ENCODE results near the gene METTL5. TPM values are rescaled to one million over a fixed set of nuclear protein-coding genes. Genes with fewer than 3 reads are reported as not detected.

Gene METTL5
- total RNA-seq, 1 donor from 2014 or later, result 44.0 TPM

DNA sequence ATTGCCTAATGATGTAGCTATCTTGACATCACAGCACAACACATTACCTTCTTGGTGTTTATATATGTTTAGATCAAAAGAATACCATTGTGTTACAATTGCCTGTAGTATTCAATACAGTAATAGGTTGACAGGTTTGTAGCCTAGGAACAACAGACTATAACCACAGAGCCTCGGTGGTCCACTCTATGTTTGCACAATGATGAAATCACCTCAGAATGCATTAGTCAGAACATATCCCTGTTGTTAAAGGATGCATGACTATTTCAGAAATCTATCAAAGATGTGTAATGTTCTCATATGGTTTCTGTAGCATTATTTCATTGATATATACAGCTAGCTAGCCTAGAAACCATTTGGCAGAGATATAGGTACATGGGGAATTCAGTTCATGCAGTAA, 8.9 kb downstream of the METTL5 start:
- DNase-seq (ENCODE audit: low spot score in 2 of 2, unreplicated experiment in 2 of 2), result no peak
- Mint-ChIP-seq H3K27ac (no peak overlapping the region), H3K27me3 (ENCODE audit: low read depth) (no peaks in the 10 kb centered on the region), H3K4me3 (no peak overlapping the region), H3K9me3 (peaks cover 16% of the 10 kb centered on the region), H3K36me3 (peaks cover 55% of the 10 kb centered on the region), H3K4me1 (peaks cover 7% of the 10 kb centered on the region)
- TF ChIP-seq CTCF (IDR thresholded peaks at IDR 0.05; ENCODE audit: unreplicated experiment), result no peak

GRCh38 chr2:169808221-169808620, 16.5 kb downstream of the METTL5 start:
- no peaks in the 10 kb centered on the region for H3K9me3 Mint-ChIP-seq
- no peak for DNase-seq (ENCODE audit: low spot score in 2 of 2, unreplicated experiment in 2 of 2)
- peaks cover 44% of the 10 kb centered on the region for H3K36me3 Mint-ChIP-seq
- TF ChIP-seq CTCF (IDR thresholded peaks at IDR 0.05; ENCODE audit: unreplicated experiment), result no peak
- H3K4me3 Mint-ChIP-seq, result no peak overlapping the region
- no peaks in the 10 kb centered on the region for H3K27me3 Mint-ChIP-seq (ENCODE audit: low read depth)
- no peaks in the 10 kb centered on the region for H3K4me1 Mint-ChIP-seq
- peak overlapping the region; percentile 23 for H3K27ac Mint-ChIP-seq

GRCh38 chr2:169806586-169806985, 18.1 kb downstream of the METTL5 start:
- H3K27me3 Mint-ChIP-seq (ENCODE audit: low read depth), result no peaks in the 10 kb centered on the region
- TF ChIP-seq CTCF (IDR thresholded peaks at IDR 0.05; ENCODE audit: unreplicated experiment), result no peak

GRCh38 chr2:169803480-169803879, 21.2 kb downstream of the METTL5 start:
- no peak overlapping the region for H3K4me3 Mint-ChIP-seq
- H3K27me3 Mint-ChIP-seq (ENCODE audit: low read depth), result no peaks in the 10 kb centered on the region

More at GRCh38 chr2:169806586-169806985, 18.1 kb downstream of the METTL5 start:
- no peak overlapping the region for H3K27ac Mint-ChIP-seq
- no peak for DNase-seq (ENCODE audit: low spot score in 2 of 2, unreplicated experiment in 2 of 2)
- no peaks in the 10 kb centered on the region for H3K9me3 Mint-ChIP-seq
- H3K36me3 Mint-ChIP-seq, result peaks cover 37% of the 10 kb centered on the region
- peaks cover 2% of the 10 kb centered on the region for H3K4me1 Mint-ChIP-seq
- H3K4me3 Mint-ChIP-seq, result no peak overlapping the region

DNA sequence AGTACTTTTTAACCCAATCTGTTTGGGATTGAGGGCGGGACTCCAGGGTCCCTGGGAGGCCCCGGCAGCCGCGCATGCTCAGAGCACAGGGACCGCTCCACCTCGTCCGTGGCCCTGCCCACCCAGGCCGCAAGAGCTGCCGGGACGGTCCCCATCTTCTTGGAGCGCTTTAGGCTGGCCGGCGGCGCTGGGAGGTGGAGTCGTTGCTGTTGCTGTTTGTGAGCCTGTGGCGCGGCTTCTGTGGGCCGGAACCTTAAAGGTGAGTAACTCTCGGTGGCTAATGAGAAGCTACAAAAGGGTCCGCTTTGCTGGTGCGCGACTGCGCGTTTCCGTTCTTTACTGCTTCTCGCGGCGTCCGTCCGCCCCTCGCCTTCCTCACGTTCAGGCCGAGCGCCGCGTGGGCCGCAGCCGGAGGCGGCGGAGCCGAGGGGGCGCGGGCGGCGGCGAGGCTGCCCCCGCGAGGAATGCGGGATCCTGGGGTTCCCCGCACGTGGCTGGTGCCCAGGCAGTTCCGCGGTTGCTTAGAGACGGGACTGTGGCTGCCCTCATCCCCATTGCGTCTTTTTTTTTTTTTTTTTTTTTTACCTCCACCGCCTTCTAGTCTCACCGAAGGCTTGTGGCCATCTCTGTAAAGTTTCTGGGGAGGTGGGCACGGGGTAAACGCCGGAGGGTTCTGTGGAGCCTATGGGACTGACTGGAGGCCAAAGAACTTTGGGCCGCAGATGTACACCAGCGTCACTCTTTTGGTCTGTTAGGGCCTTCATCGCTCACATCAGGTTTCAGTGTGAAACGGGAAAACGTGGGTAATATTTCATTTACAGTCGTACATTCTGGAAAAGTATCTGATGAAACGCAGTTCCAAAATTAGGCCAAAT, 25.8 kb downstream of the METTL5 start, which contains the start of gene SSB:
Gene SSB, plus strand, starts transcription at position 154 of the 875 bp plus-strand sequence. CDS start 2,090 bp downstream, outside the sequence.
- TF ChIP-seq CTCF (IDR thresholded peaks at IDR 0.05; ENCODE audit: unreplicated experiment), result no peak
- Mint-ChIP-seq H3K4me1 (peaks cover 27% of the 10 kb centered on the region), H3K9me3 (peaks cover 4% of the 10 kb centered on the region), H3K36me3 (peaks cover 6% of the 10 kb centered on the region), H3K4me3 (peak within 1 kb of the TSS; percentile 77), H3K27ac (peak within 1 kb of the TSS; percentile 92), H3K27me3 (ENCODE audit: low read depth) (no peaks in the 10 kb centered on the region)
- DNase-seq (ENCODE audit: low spot score in 2 of 2, unreplicated experiment in 2 of 2), result peak; percentile 85 to 89

More at GRCh38 chr2:169803480-169803879, 21.2 kb downstream of the METTL5 start:
- no peak for DNase-seq (ENCODE audit: low spot score in 2 of 2, unreplicated experiment in 2 of 2)
- Mint-ChIP-seq H3K27ac (peak overlapping the region; percentile 50), H3K9me3 (no peaks in the 10 kb centered on the region), H3K36me3 (peaks cover 20% of the 10 kb centered on the region), H3K4me1 (peaks cover 15% of the 10 kb centered on the region)
- no peak for TF ChIP-seq CTCF (IDR thresholded peaks at IDR 0.05; ENCODE audit: unreplicated experiment)
